ENCODE data around the gene TIGAR. TPM values are rescaled to one million over a fixed set of nuclear protein-coding genes. Genes with fewer than 3 reads are reported as not detected.

TIGAR gene
- polyA plus RNA-seq, 2 of the 4 experiments (the other 2 are of a cell fraction), result 24.5 to 50.9 TPM

GRCh38 chr12:4375449-4375848 is 54.4 kb downstream of the TIGAR start:
- no peak overlapping the region for H3K4me2 ChIP-seq
- ChIA-PET CTCF (no interaction called here), POLR2A (no interaction called here)
- FAIRE-seq (no peak), DNase-seq (ENCODE audit: low read depth in 1 of 2, low spot score in 1 of 2) (no peak), ATAC-seq (no peak)
- WGBS (ENCODE audit: missing lambda C conversion rate), result 17% methylated on average over 6 of the region's 6 CpGs
- no peaks in the 10 kb centered on the region for H3K4me1 ChIP-seq
- no peak overlapping the region for H3K4me3 ChIP-seq
- no peak overlapping the region for H3K27ac ChIP-seq
- no peaks in the 10 kb centered on the region for H3K9me3 ChIP-seq
- TF ChIP-seq CBX2 (IDR thresholded peaks at IDR 0.05; ENCODE audit: borderline replicate concordance, low read depth), result no peak
- no peak for TF ChIP-seq TP53 (CRISPR knock-in tag; IDR thresholded peaks at IDR 0.05)
- no peak for TF ChIP-seq MAFK (IDR thresholded peaks at IDR 0.05; ENCODE audit: partially characterized antibody)
- no peak for TF ChIP-seq KDM1A (IDR thresholded peaks at IDR 0.05; ENCODE audit: low read depth)
- no peak for TF ChIP-seq ATOH8 (CRISPR knock-in tag; IDR thresholded peaks at IDR 0.05; ENCODE audit: low read depth)
- no peak for TF ChIP-seq POLR2AphosphoS2 (conservative IDR thresholded peaks at IDR 0.05; ENCODE audit: low read length)
- TF ChIP-seq TFCP2L1 (CRISPR knock-in tag; IDR thresholded peaks at IDR 0.05), result no peak
- no peak for TF ChIP-seq CHD2 (IDR thresholded peaks at IDR 0.05; ENCODE audit: low read length, partially characterized antibody)
- TF ChIP-seq GATA3 (IDR thresholded peaks at IDR 0.05; ENCODE audit: borderline replicate concordance), result no peak

GRCh38 chr12:4378772-4379171 is 57.8 kb downstream of the TIGAR start:
- FAIRE-seq, result no peak
- H3K9me3 ChIP-seq, result no peaks in the 10 kb centered on the region
- ChIA-PET CTCF (no interaction called here), POLR2A (no interaction called here)
- no peak for ATAC-seq
- no peak overlapping the region for H3K4me3 ChIP-seq
- no peak overlapping the region for H3K4me2 ChIP-seq
- DNase-seq (ENCODE audit: low read depth in 1 of 2, low spot score in 1 of 2), result no peak
- H3K4me1 ChIP-seq, result no peaks in the 10 kb centered on the region
- TF ChIP-seq CBX2 (IDR thresholded peaks at IDR 0.05; ENCODE audit: borderline replicate concordance, low read depth), result no peak
- TF ChIP-seq ESRRA (IDR thresholded peaks at IDR 0.05; ENCODE audit: borderline replicate concordance, low read length), result no peak
- TF ChIP-seq EHF (CRISPR knock-in tag; IDR thresholded peaks at IDR 0.05), result no peak
- no peak for TF ChIP-seq TFCP2L1 (CRISPR knock-in tag; IDR thresholded peaks at IDR 0.05)
- no peak for TF ChIP-seq ZC3H11A (IDR thresholded peaks at IDR 0.05)
- TF ChIP-seq FOSB (CRISPR knock-in tag; IDR thresholded peaks at IDR 0.05), result no peak
- no peak for TF ChIP-seq ELK1 (IDR thresholded peaks at IDR 0.05; ENCODE audit: low read depth, low read length)
- H3K27ac ChIP-seq, result no peak overlapping the region
- 3% methylated on average over 1 of the region's 1 CpG for WGBS (ENCODE audit: missing lambda C conversion rate)

- WGBS (ENCODE audit: missing lambda C conversion rate), result 33% methylated on average over 3 of the region's 7 CpGs
- TF ChIP-seq TP53 (CRISPR knock-in tag; IDR thresholded peaks at IDR 0.05), result no peak
- TF ChIP-seq ZFP36 (IDR thresholded peaks at IDR 0.05; ENCODE audit: borderline replicate concordance, partially characterized antibody), result no peak
- no peak for TF ChIP-seq KDM1A (IDR thresholded peaks at IDR 0.05; ENCODE audit: low read depth)
- Histone ChIP-seq H3K4me2 (no peak within 1 kb of the TSS), H3K27ac (no peak within 1 kb of the TSS), H3K9me3 (no peaks in the 10 kb centered on the region), H3K4me3 (no peak within 1 kb of the TSS), H3K4me1 (no peaks in the 10 kb centered on the region)
- DNase-seq (ENCODE audit: low read depth in 1 of 2, low spot score in 1 of 2) (no peak), ATAC-seq (peak in 1 of 2 experiments; percentile 60; a peak in 3 of 6 replicates), FAIRE-seq (no peak)
- CTCF ChIA-PET, result no interaction called here
- POLR2A ChIA-PET, result no interaction called here
Measured at GRCh38 chr12:4379405-4379804, 58.4 kb downstream of the TIGAR start, which contains the start of gene FGF23. TSS of gene FGF23 (minus strand) at chr12:4379712. CDS start at chr12:4379582, 130 bp downstream.

GRCh38 chr12:4380332-4380731 is 59.3 kb downstream of the TIGAR start:
- Histone ChIP-seq H3K9me3 (no peaks in the 10 kb centered on the region), H3K4me1 (no peaks in the 10 kb centered on the region), H3K4me3 (no peak overlapping the region), H3K4me2 (no peak overlapping the region), H3K27ac (no peak overlapping the region)
- ChIA-PET CTCF (interaction anchor here (0.6 kb wide), 1 partner anchor 303 kb away, joined by 3 read pairs; no protein-coding TSS in a partner anchor), POLR2A (no interaction called here)
- no peak for ATAC-seq
- WGBS (ENCODE audit: missing lambda C conversion rate), result 6% methylated on average over 4 of the region's 4 CpGs
- FAIRE-seq, result no peak
- DNase-seq (ENCODE audit: low read depth in 1 of 2, low spot score in 1 of 2), result no peak
- TF ChIP-seq ZSCAN20 (CRISPR knock-in tag; IDR thresholded peaks at IDR 0.05) (no peak), MAX (IDR thresholded peaks at IDR 0.05) (no peak), HOXB13 (CRISPR knock-in tag; IDR thresholded peaks at IDR 0.05; ENCODE audit: low read depth) (no peak), HOXB5 (CRISPR knock-in tag; IDR thresholded peaks at IDR 0.05) (no peak), MAZ (IDR thresholded peaks at IDR 0.05; ENCODE audit: borderline replicate concordance, low read depth, low read length) (no peak), BHLHE40 (IDR thresholded peaks at IDR 0.05; ENCODE audit: low read depth, low read length) (no peak), ATOH8 (CRISPR knock-in tag; IDR thresholded peaks at IDR 0.05; ENCODE audit: low read depth) (no peak), REST (IDR thresholded peaks at IDR 0.05) (no peak), RFX5 (IDR thresholded peaks at IDR 0.05) (no peak), POLR2A (IDR thresholded peaks at IDR 0.05; ENCODE audit: low read length) (no peak), JUN (IDR thresholded peaks at IDR 0.05) (no peak), CHD4 (IDR thresholded peaks at IDR 0.05; ENCODE audit: borderline replicate concordance) (no peak), FOSB (CRISPR knock-in tag; IDR thresholded peaks at IDR 0.05) (no peak)

Data from A549 (cell line).